Mucosa of stomach (tissue), 1 donor: ENCODE results near the gene TRPV4.

Experiments used
- H3K27me3 ChIP-seq: one replicate; pipeline ENCODE4 v1.7.0; 2013; ENCODE audit warnings: mild to moderate bottlenecking, low read length; ENCODE audit not compliant: control insufficient read depth, insufficient read depth
- H3K36me3 ChIP-seq: one replicate; pipeline ENCODE4 v1.7.0; 2013; ENCODE audit warnings: low read length; ENCODE audit not compliant: control insufficient read depth, insufficient read depth
- H3K4me1 ChIP-seq: one replicate; pipeline ENCODE4 v1.7.0; 2013; ENCODE audit warnings: mild to moderate bottlenecking, low read length; ENCODE audit not compliant: control insufficient read depth, insufficient read depth
- H3K4me3 ChIP-seq: one replicate; pipeline ENCODE4 v1.7.0; 2013; ENCODE audit warnings: low read length
- H3K9ac ChIP-seq: one replicate; pipeline ENCODE4 v1.7.0; 2013; ENCODE audit warnings: mild to moderate bottlenecking, low read length, moderate library complexity
- H3K9me3 ChIP-seq: one replicate; pipeline ENCODE4 v1.7.0; 2013; ENCODE audit warnings: mild to moderate bottlenecking, low read length, moderate library complexity; ENCODE audit not compliant: control insufficient read depth
- donor health status: Pancreatic carcinoma.

The TRPV4 gene

DNA sequence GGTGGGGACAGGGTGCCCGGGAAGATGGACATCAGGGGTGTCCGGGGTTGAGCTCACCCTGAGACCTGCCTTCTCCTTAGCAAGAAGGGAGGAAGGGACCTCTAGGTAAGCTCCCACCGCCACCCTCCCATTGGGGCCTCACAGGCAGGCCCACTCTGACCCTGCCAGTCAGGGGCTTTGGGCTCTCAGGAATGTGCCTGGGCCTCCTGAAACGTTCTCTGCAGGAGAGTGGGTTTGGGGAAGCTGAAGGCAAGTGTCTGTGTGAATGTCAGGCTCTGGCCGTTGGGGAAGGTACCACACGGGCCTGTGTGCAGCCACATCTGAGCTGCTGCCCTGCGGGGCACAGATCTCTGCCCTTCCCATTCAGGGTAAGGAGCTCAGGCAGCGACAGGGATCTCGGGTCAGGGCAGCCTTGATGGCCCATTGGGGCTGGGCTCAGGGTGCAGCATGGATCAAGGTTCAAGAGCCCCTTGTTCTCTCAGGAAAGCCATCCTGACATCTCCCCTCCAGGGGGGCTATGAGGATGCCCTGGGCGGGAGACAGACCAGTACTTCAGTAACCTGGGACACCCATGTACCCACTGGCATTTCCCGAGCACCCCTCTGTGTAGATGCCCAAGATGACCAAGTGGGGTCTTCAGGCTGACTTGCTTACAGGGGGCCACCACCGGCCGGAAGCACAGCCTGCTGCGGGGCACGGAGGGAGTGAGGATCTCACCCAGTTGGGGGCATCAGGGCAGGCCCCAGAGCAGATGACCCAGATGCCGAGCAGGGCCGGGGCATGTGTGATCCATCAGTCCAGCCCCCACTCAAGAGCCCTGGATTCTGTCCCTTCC is 89.9 kb downstream of the TRPV4 start:
- no peaks in the 10 kb centered on the region for H3K4me1 ChIP-seq
- no peaks in the 10 kb centered on the region for H3K9me3 ChIP-seq
- H3K27me3 ChIP-seq, result no peaks in the 10 kb centered on the region
- H3K4me3 ChIP-seq, result no peak overlapping the region
- no peak overlapping the region for H3K9ac ChIP-seq
- H3K36me3 ChIP-seq, result no peaks in the 10 kb centered on the region

DNA sequence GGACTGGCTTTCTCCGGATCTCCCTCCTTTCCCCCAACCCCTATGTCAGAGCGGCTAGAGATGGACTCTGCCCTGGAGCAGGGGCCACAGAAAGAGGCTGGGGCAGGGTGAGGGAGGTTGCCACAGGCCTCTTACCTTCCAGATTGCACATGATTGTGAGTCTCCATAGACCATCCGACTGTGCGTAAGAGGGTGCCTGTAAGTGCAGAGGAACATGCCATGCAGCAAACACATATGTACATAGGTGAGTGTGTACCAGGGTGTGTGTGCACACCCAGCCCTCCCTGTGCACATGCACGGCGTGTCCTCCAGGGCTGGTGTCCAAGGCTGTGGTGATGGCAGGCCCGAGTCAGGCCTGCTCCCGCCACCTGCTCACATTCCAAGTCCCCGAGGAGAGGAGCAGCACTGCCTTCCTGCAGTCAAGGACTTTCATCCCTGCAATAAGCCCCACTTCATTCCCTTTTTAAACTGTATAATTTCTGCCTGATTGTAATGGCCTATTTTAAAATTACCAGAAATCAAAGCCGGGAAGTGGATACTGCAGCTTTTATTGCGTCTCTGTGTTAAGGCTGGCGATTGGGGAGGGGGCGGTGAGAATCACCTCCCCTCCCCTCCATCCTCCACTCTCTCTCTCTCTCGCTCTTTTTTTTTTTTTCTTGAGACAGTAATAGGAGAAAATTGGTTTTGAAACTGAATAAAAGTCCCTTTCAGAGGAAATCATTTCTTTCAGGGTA is 91.1 kb downstream of the TRPV4 start:
- peaks cover 4% of the 10 kb centered on the region for H3K4me1 ChIP-seq
- H3K36me3 ChIP-seq, result no peaks in the 10 kb centered on the region
- no peak overlapping the region for H3K9ac ChIP-seq
- no peaks in the 10 kb centered on the region for H3K9me3 ChIP-seq
- H3K4me3 ChIP-seq, result no peak overlapping the region
- H3K27me3 ChIP-seq, result no peaks in the 10 kb centered on the region

DNA sequence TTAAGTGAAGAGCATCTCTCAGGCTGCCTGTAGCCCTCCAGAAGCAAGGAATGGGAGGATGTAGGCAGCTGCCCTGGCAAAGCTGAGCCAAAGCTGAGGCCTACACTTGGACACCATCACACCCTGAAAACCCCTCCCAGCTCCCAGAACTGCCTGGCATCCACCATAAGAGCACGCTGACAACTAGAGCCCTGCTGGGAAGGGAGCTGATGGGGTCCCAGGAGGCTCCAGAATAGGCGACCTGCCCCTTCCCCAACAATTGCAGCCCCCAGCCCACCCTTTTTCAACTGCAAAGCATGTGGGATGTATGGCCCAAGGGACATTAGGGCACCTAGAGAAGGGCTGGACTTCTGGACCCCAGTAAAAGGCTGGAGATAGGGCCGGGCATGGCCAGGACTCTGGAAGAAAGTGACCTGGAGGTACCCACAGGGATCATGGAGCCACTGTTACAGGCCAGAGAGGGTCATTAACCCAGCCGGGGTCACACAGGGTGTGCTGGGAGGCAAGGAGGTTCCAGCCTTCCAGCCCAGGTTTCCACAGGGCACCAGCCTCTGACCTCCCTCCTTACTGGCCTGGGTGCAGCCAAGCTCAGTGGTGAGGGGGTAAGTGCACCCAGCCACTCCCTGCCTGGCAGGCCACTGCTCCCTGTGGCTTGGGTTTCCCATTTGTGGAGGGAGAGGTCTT is 91.8 kb downstream of the TRPV4 start:
- H3K4me3 ChIP-seq, result no peak overlapping the region
- H3K27me3 ChIP-seq, result no peaks in the 10 kb centered on the region
- H3K9ac ChIP-seq, result no peak overlapping the region
- no peaks in the 10 kb centered on the region for H3K36me3 ChIP-seq
- peaks cover 4% of the 10 kb centered on the region for H3K4me1 ChIP-seq
- H3K9me3 ChIP-seq, result no peaks in the 10 kb centered on the region

DNA sequence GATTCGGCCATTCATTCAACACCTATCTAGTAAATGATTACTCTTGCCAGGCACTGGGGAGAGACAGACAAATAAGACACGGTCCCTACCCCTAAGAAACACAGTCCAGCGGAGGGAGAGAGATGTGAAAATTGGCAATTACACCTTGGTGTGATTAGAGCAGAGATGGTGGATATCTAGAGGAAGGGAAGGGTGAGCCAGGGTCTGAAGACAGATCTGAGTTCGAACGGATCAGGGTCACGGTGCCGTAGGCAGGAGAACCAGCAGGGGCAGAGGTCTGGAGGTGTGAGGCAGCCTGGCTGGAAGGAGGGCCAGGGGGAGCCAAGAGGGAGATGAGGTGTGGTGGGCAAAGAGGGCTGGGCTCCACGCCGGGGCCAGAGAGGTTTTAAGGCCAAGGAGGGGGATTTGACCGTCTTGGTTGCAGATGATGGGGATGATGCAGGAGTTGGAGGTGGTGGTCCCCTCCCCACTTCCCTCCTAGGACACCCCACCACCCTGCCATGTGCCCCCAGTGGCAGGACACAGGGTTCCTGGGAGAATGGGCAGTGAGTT is 92.4 kb downstream of the TRPV4 start:
- Histone ChIP-seq H3K4me3 (no peak overlapping the region), H3K9ac (no peak overlapping the region), H3K27me3 (no peaks in the 10 kb centered on the region), H3K36me3 (no peaks in the 10 kb centered on the region), H3K4me1 (peaks cover 4% of the 10 kb centered on the region), H3K9me3 (no peaks in the 10 kb centered on the region)

DNA sequence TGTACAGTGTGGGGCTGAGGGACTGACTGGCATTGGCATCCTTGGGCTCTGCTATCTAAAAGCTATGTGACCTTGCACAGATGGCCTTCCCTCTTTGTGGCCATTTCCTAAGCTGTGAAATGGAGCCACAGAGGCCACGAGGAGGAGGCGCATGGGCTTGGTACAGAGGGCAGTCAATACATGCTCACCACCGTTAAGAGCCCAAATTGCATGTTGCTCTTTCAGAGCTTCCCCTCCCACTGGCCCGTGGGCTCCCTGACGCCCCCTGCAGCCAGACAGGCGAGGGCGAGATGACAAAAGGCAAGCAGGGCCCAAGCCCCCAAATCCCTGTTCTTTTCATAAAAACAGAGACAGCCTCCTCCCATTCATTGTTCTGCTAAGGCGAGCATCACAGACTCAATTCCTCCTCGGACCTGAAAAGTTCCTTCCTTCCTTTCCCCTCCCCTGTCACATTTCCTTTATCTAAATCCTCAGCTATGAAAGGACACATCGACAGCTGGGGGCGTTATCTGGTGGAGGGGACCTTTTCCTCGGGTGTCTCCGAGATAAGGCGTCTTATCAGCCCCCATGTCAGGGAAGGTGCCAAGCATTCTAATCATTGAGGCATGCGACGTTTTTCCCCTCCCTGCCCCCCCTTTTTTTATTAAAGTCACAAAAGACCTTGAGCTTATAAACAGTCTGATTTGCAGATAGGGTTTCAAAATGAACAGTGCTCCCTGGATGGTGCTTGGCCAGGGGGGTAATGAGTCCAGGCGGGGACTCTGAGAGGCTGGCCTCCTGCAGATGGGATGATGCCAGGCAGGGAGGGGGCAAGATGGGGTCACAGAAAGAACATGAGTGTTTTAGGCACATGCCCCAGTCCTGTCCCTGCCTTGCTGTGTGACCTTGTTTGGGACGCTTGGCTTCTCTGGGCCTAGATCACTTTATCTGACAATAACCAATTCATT is 93.2 kb downstream of the TRPV4 start:
- H3K9ac ChIP-seq, result no peak overlapping the region
- H3K27me3 ChIP-seq, result no peaks in the 10 kb centered on the region
- H3K4me1 ChIP-seq, result peaks cover 4% of the 10 kb centered on the region
- no peaks in the 10 kb centered on the region for H3K9me3 ChIP-seq
- H3K4me3 ChIP-seq, result no peak overlapping the region
- H3K36me3 ChIP-seq, result no peaks in the 10 kb centered on the region

DNA sequence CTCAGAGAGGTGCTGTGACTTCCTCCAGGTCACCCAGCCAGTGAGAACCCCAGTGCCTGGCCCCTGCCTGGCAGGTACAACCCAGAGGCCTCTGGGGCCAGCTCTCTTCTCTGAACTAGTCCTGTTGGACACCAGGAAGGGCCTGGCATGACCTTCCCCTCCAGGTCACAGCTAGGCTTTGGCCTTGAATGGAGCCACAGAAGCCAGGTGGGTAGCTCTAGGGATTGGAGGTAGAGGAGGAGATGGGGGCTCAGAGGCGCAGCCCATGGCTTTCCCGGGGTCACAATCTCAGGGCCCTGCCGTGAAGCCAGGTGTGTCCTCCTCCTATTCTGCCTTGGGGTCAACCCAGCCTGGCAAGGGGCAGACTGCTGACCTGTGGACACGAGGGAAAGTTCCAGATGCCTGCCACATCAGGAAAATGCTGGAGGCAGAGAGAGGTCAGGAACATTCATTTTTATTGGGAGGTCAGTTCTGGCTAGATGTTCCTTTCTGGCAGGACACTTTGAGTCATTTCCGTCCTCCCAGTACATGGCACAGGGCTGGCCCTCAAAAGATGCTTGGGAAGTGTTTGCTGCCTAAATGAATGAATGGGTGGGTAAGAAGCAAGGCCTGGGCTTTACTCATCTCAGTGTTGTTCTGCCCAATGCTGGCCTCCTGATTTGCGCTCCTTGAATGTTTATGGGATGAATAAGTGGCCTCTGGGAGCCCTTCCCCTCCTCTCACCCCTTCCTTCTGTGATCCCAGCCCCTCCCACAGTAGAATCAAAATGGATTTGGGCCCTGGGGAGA is 94.1 kb downstream of the TRPV4 start:
- H3K4me1 ChIP-seq, result peaks cover 4% of the 10 kb centered on the region
- H3K27me3 ChIP-seq, result no peaks in the 10 kb centered on the region
- H3K36me3 ChIP-seq, result no peaks in the 10 kb centered on the region
- H3K4me3 ChIP-seq, result no peak overlapping the region
- H3K9me3 ChIP-seq, result no peaks in the 10 kb centered on the region
- H3K9ac ChIP-seq, result no peak overlapping the region

DNA sequence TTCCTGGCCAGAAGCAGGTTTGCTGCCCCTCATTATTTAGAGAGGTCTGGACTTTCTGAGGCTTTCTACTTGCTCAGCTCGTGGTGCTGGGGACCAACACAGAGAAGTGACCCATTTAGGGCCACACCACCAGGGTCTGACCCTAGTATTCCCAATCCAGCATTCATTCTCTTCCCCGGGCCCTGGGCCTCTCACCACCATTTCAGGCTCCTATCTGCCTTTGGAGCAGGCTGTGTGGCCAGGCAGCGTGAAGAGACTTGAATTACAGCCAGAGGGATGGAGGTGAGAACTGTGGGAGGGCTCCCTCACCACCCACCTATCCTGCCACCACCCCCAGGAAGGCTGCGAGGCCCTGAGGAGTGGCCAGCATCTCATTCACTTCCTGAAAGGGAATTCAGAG is 95.0 kb downstream of the TRPV4 start:
- Histone ChIP-seq H3K9me3 (no peaks in the 10 kb centered on the region), H3K36me3 (no peaks in the 10 kb centered on the region), H3K4me1 (peaks cover 4% of the 10 kb centered on the region), H3K27me3 (no peaks in the 10 kb centered on the region), H3K4me3 (no peak overlapping the region), H3K9ac (no peak overlapping the region)

DNA sequence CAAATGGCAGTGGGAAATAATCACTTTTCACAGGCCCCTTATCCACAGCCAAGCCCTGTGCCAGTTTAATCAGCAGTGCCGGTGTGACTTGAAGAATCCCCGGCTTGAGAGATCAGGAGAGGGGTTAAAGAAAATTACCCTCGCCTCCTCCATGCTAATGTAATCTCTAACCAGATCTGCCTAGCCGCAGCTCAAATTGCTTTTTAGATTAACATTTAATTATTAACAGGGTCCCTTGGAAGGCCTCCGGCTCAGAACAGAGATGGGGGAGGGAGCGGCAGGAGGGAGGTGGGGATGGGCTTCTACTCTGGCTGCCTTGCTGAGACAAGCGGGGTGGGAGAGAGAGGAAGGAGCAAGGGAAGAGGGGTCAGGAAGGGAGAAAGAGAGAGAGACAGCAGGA is 95.6 kb downstream of the TRPV4 start:
- Histone ChIP-seq H3K36me3 (no peaks in the 10 kb centered on the region), H3K27me3 (no peaks in the 10 kb centered on the region), H3K9ac (no peak overlapping the region), H3K9me3 (no peaks in the 10 kb centered on the region), H3K4me1 (peaks cover 4% of the 10 kb centered on the region), H3K4me3 (no peak overlapping the region)

DNA sequence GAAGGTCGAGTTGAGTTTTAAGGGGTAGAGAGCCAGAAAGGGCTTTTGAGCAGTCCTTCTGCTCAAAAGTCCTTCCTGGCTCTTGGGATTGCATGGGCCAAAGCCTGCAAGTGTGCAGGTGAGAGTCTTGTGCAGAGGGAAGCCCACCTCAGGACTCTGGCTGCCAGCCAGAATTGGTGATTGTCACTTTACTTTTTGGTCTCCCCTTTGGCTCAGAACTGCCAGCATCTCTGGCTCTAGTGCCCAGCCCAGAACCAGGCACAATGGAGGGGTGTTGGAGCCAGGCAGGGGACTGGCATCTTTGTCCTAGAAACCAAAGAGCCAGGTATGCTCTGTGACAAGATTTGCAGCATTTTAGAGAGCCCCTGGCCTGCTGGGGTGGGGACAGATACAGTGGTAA is 96.1 kb downstream of the TRPV4 start:
- peaks cover 4% of the 10 kb centered on the region for H3K4me1 ChIP-seq
- no peak overlapping the region for H3K4me3 ChIP-seq
- no peaks in the 10 kb centered on the region for H3K9me3 ChIP-seq
- H3K27me3 ChIP-seq, result no peaks in the 10 kb centered on the region
- H3K9ac ChIP-seq, result no peak overlapping the region
- no peaks in the 10 kb centered on the region for H3K36me3 ChIP-seq

DNA sequence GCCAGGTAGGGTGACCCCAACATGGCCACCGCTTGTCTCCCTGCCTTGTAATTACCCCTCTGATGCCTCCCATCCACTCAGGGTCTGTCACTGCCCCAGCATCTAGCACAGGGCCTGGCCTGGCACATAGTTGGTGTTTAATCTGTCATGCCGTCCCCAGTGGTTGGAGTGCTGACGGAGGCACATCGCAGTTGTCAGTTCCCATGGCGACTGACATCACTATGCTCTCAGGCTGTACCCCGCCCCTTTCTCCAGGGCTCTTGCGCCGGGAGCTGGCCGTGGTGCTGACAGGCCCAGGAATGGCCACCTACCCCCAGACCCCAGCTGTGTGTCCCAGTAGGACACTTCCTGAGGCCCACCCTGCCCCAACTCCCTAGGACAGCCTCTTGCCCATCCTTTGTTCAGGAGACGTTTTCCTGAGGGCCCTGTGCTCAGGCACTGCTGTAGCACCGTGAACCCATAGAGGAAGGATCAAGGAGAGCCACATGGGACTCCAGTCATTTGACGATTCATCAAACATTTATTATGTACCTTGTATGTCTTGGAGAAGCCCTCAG is 96.6 kb downstream of the TRPV4 start:
- H3K9me3 ChIP-seq, result no peaks in the 10 kb centered on the region
- H3K9ac ChIP-seq, result no peak overlapping the region
- no peak overlapping the region for H3K4me3 ChIP-seq
- H3K27me3 ChIP-seq, result no peaks in the 10 kb centered on the region
- peaks cover 4% of the 10 kb centered on the region for H3K4me1 ChIP-seq
- no peaks in the 10 kb centered on the region for H3K36me3 ChIP-seq
